Right lobe of liver (tissue), 4 donors: Measurements from ENCODE around the gene APOL2.

Experiments
- CTCF ChIP-seq, 4 donors: fragments of 200-600 bp in 3 of 4; fragments of 450-650 bp in 1 of 4; IDR thresholded peaks; one replicate each; pipeline versions ENCODE4 v1.5.1 to v1.8.0; 2016 to 2022; ENCODE audit warnings: antibody characterized with exemption in 4 of 4, mild to moderate bottlenecking in 2 of 4
- POLR2A ChIP-seq: fragments of 450-650 bp; IDR thresholded peaks from one replicate; pipeline ENCODE4 v1.6.1; 2017; ENCODE audit warnings: antibody characterized with exemption, mild to moderate bottlenecking
- donor health status: DM: no; HTN: no; CAD: no.
- donor health status: DM: no; HTN: no; CAD: no.
- donor health status: DM: no; HTN: yes; CAD: no.

- TF ChIP-seq CTCF (IDR thresholded peaks at IDR 0.05) = no peak
- TF ChIP-seq POLR2A = no peak
These were observed 40.8 kb downstream of the APOL2 start for GRCh38 chr22:36198536-36198935.
